HCT116 (cell line): ENCODE measurements around the gene TPSD1. TPM values are rescaled to one million over a fixed set of nuclear protein-coding genes. Genes with fewer than 3 reads are reported as not detected.

ENCODE experiments used
- ATAC-seq: fragments of 200-7000 bp; cut with Tn5 transposase; 2 replicates; pipeline ENCODE4 v1.9.1; 2020; ENCODE audit warnings: mild to moderate bottlenecking, moderate library complexity
- BruUV-seq: library from RNA; stranded (reverse); fragments of 400-500 nt; replicated peaks from 2 replicates; lab custom pipeline; 2021; lab: Mats Ljungman, UMichigan
- CTCF ChIA-PET: fragments of 300-600 bp; sonication (Branson Sonifier 250); formaldehyde crosslinking; loops from one replicate; lab custom pipeline; 2021; ENCODE audit warnings: antibody characterized with exemption; lab: Charles Lee
- POLR2A ChIA-PET: fragments of 300-600, 350-600 bp; sonication (Branson Sonifier 250); formaldehyde crosslinking; loops from one replicate; lab custom pipeline; 2021; ENCODE audit warnings: antibody characterized with exemption; lab: Charles Lee
- RAD21 ChIA-PET, 2 experiments: fragments of 300-600 bp; sonication (Branson Sonifier 250); formaldehyde crosslinking; loops; one replicate each; lab custom pipeline; 2023; ENCODE audit warnings: low total read pairs in 2 of 2; ENCODE audit not compliant: uncharacterized antibody in 2 of 2, unreplicated experiment in 2 of 2, low non-redundant PET in 1 of 2; lab: Charles Lee
- DNase-seq: peaks from one replicate; pipeline ENCODE4 v3.0.0-alpha.2; 2010; ENCODE audit warnings: low read depth, low spot score
- H2AFZ ChIP-seq: fragments of 200-600 bp; shearing (Covaris generic), sonication (generic); 2 replicates; pipeline ENCODE4 v1.6.1; 2017; ENCODE audit warnings: low read depth, mixed run types, mixed read lengths, antibody characterized with exemption, low read length; ENCODE audit not compliant: poor library complexity, severe bottlenecking
- H3K27ac ChIP-seq: 2 replicates; pipeline ENCODE4 v1.5.1; 2012; ENCODE audit warnings: low read depth, low read length
- H3K27me3 ChIP-seq: fragments of 200-600 bp; sonication (generic); 2 replicates; pipeline ENCODE4 v1.6.1; 2016; ENCODE audit warnings: mixed run types, low read length, mixed read lengths; ENCODE audit not compliant: insufficient read depth
- H3K36me3 ChIP-seq, 2 experiments: fragments of 200-500 bp in 1 of 2; fragments of 200-600 bp in 1 of 2; sonication (Bioruptor generic) in 1 of 2; sonication (generic) in 1 of 2; 2 replicates each; pipeline versions ENCODE4 v1.5.1 to v1.6.1; 2014 to 2016; ENCODE audit warnings: low read length in 2 of 2, inconsistent platforms in 1 of 2, mixed read lengths in 1 of 2, mixed run types in 1 of 2; ENCODE audit not compliant: insufficient read depth in 2 of 2, control insufficient read depth in 1 of 2
- H3K4me1 ChIP-seq, 2 experiments: fragments of 200-600 bp in 1 of 2; sonication (generic) in 1 of 2; 2 replicates each; pipeline versions ENCODE4 v1.5.1 to v1.6.1; 2012 to 2017; ENCODE audit warnings: low read length in 2 of 2, inconsistent platforms in 1 of 2, mild to moderate bottlenecking in 1 of 2, mixed read lengths in 1 of 2, mixed run types in 1 of 2, moderate library complexity in 1 of 2; ENCODE audit not compliant: insufficient read depth in 2 of 2, control insufficient read depth in 1 of 2
- H3K4me2 ChIP-seq: fragments of 200-600 bp; sonication (generic); 2 replicates; pipeline ENCODE4 v1.6.1; 2017; ENCODE audit warnings: mixed run types, low read length, mixed read lengths
- H3K4me3 ChIP-seq, 2 experiments: fragments of 200-600 bp in 1 of 2; sonication (generic) in 1 of 2; replicated peaks in 1 of 2; 2 replicates each; pipeline ENCODE4 v1.5.1; 2011 to 2016; ENCODE audit warnings: low read length in 2 of 2, control low read depth in 1 of 2, low read depth in 1 of 2, mild to moderate bottlenecking in 1 of 2, mixed read lengths in 1 of 2, mixed run types in 1 of 2
- H3K79me2 ChIP-seq: fragments of 200-600 bp; sonication (generic); 2 replicates; pipeline ENCODE4 v1.6.1; 2017; ENCODE audit warnings: mild to moderate bottlenecking, mixed run types, low read length, moderate library complexity, mixed read lengths; ENCODE audit not compliant: insufficient read depth
- H3K9ac ChIP-seq: fragments of 200-600 bp; sonication (generic); 2 replicates; pipeline ENCODE4 v1.6.1; 2016; ENCODE audit warnings: low read length, mixed read lengths
- H3K9me2 ChIP-seq: fragments of 200-600 bp; sonication (generic), shearing (Covaris generic); 2 replicates; pipeline ENCODE4 v1.6.1; 2017; ENCODE audit warnings: mixed run types, mild to moderate bottlenecking, moderate library complexity; ENCODE audit not compliant: insufficient read depth
- H3K9me3 ChIP-seq, 2 experiments: fragments of 200-500 bp in 1 of 2; fragments of 200-600 bp in 1 of 2; sonication (Bioruptor generic) in 1 of 2; sonication (generic) in 1 of 2; 2 replicates each; pipeline ENCODE4 v1.6.1; 2014 to 2017; ENCODE audit warnings: low read length in 2 of 2, mixed read lengths in 2 of 2, inconsistent platforms in 1 of 2, low read depth in 1 of 2, mild to moderate bottlenecking in 1 of 2, mixed run types in 1 of 2, moderate library complexity in 1 of 2; ENCODE audit not compliant: control insufficient read depth in 1 of 2, insufficient read depth in 1 of 2
- H4K20me1 ChIP-seq: fragments of 200-600 bp; sonication (generic), shearing (Covaris generic); 2 replicates; pipeline ENCODE4 v1.6.1; 2017; ENCODE audit warnings: mixed run types, mild to moderate bottlenecking, moderate library complexity; ENCODE audit not compliant: insufficient read depth
- CTCF ChIP-seq, 3 experiments: fragments of 200-600 bp in 1 of 3; sonication (generic) in 1 of 3; IDR thresholded peaks in 2 of 3; conservative IDR thresholded peaks in 1 of 3; 2 replicates each; pipeline ENCODE4 v1.5.1; 2012 to 2017; ENCODE audit warnings: low read depth in 2 of 3, low read length in 2 of 3, antibody characterized with exemption in 1 of 3, borderline replicate concordance in 1 of 3, control low read depth in 1 of 3, mild to moderate bottlenecking in 1 of 3, mixed read lengths in 1 of 3, mixed run types in 1 of 3, moderate library complexity in 1 of 3; ENCODE audit not compliant: insufficient read depth in 1 of 3
- ELF1 ChIP-seq: IDR thresholded peaks from 2 replicates; pipeline ENCODE4 v1.6.1; 2012; ENCODE audit warnings: low read depth, borderline replicate concordance
- EZH2phosphoT487 ChIP-seq: fragments of 200-600 bp; IDR thresholded peaks from 2 replicates; pipeline ENCODE4 v1.6.1; 2018; ENCODE audit warnings: antibody characterized with exemption, borderline replicate concordance
- FOSL1 ChIP-seq: IDR thresholded peaks from 2 replicates; pipeline ENCODE4 v1.6.1; 2012; ENCODE audit warnings: low read depth
- JUND ChIP-seq: IDR thresholded peaks from 2 replicates; pipeline ENCODE4 v1.6.1; 2012
- SRF ChIP-seq: IDR thresholded peaks from 2 replicates; pipeline ENCODE4 v1.6.1; 2012; ENCODE audit warnings: low read depth
- TCF7L2 ChIP-seq: IDR thresholded peaks from 2 replicates; pipeline ENCODE4 v1.7.0; 2011; ENCODE audit warnings: borderline replicate concordance, inconsistent platforms; ENCODE audit not compliant: insufficient read depth, insufficient read length; ENCODE audit errors: extremely low read depth
- YY1 ChIP-seq: IDR thresholded peaks from 2 replicates; pipeline ENCODE4 v1.6.1; 2011; ENCODE audit warnings: low read length, low read depth, moderate library complexity, mild to moderate bottlenecking; ENCODE audit not compliant: insufficient replicate concordance; ENCODE audit errors: extremely low read depth
- ZBTB33 ChIP-seq: IDR thresholded peaks from 2 replicates; pipeline ENCODE4 v1.6.1; 2011; ENCODE audit warnings: mild to moderate bottlenecking, low read length, moderate library complexity; ENCODE audit not compliant: insufficient replicate concordance; ENCODE audit errors: extremely low read depth
- intact Hi-C: fragments of 100-400 bp; cut with micrococcal nuclease; formaldehyde crosslinking; loops from 2 replicates; pipeline ENCODE4 v1.10.0; 2022
- total RNA-seq: library from RNA; stranded (reverse); gene quantifications from one replicate; pipeline ENCODE4 v1.2.1, GENCODE V29; 2021; ENCODE audit not compliant: unreplicated experiment

The TPSD1 gene
- total RNA-seq, 1 experiment from 2014 or later: not detected

GRCh38 chr16:1257561-1258224 is 1.8 kb downstream of the TPSD1 start:
- ChIA-PET RAD21 (no interaction called here), CTCF (no interaction called here), POLR2A (no interaction called here)
- no peak overlapping the region for H3K4me2 ChIP-seq
- ATAC-seq (no peak), DNase-seq (no peak)
- peaks cover 4 to 13% of the 10 kb centered on the region in 2 experiments; a peak in 3 of 4 replicates for H3K4me1 ChIP-seq
- no peaks in the 10 kb centered on the region for H3K9me2 ChIP-seq
- TF ChIP-seq JUND (no peak), CTCF (IDR thresholded peaks at IDR 0.05 in 2 of 3, conservative IDR thresholded peaks at IDR 0.05 in 1 of 3; ENCODE audit: borderline replicate concordance in 1 of 3, insufficient read depth in 1 of 3, low read depth in 2 of 3, low read length in 2 of 3) (no peak), ELF1 (no peak), TCF7L2 (no peak), FOSL1 (no peak), EZH2phosphoT487 (no peak), ZBTB33 (no peak), YY1 (no peak), SRF (no peak)
- H3K9me3 ChIP-seq: no peaks in the 10 kb centered on the region
- H3K36me3 ChIP-seq: no peaks in the 10 kb centered on the region
- no peak overlapping the region for H2AFZ ChIP-seq
- intact Hi-C loops: no loop called here
- no peak overlapping the region for H3K9ac ChIP-seq
- H3K27me3 ChIP-seq: peaks cover 4% of the 10 kb centered on the region; the same call in 1 of the 2 replicates
- no peaks in the 10 kb centered on the region for H4K20me1 ChIP-seq
- BruUV-seq: no TSS peak
- H3K27ac ChIP-seq: no peak overlapping the region
- H3K79me2 ChIP-seq: no peaks in the 10 kb centered on the region
- no peak overlapping the region for H3K4me3 ChIP-seq
